Measurements from ENCODE around the gene CPED1. TPM values are rescaled to one million over a fixed set of nuclear protein-coding genes. Genes with fewer than 3 reads are reported as not detected.

CPED1 gene
- total and polyA plus RNA-seq, 11 donors = 3.6 to 51.2 (median 24.8) TPM

DNA sequence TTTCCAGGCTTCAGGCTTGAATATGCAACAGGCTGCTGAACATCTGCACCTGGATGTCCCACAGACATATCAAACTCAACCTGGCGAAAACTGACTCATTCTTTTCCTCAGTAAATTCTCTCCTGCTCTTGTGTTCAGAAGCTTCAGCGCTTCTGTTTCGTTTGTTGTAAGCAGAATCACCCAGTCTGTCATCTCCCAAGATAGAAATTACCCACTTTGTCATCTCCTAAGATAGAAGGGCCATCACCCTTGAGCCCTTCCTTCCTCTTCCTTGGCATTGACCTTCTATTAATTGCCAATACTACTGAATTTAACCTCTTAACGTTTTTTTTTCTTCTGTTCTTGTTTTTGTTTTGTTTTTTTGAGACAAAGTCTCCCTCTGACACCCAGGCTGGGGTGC, 59.7 kb downstream of the CPED1 start:
- no peak overlapping the region for H3K4me3 ChIP-seq
- H3K9me3 ChIP-seq = no peaks in the 10 kb centered on the region
- H3K27me3 ChIP-seq = no peaks in the 10 kb centered on the region
- ATAC-seq = no peak
- intact Hi-C loops (cut with DNase I) = no loop called here
- TF ChIP-seq, protein P1, sequence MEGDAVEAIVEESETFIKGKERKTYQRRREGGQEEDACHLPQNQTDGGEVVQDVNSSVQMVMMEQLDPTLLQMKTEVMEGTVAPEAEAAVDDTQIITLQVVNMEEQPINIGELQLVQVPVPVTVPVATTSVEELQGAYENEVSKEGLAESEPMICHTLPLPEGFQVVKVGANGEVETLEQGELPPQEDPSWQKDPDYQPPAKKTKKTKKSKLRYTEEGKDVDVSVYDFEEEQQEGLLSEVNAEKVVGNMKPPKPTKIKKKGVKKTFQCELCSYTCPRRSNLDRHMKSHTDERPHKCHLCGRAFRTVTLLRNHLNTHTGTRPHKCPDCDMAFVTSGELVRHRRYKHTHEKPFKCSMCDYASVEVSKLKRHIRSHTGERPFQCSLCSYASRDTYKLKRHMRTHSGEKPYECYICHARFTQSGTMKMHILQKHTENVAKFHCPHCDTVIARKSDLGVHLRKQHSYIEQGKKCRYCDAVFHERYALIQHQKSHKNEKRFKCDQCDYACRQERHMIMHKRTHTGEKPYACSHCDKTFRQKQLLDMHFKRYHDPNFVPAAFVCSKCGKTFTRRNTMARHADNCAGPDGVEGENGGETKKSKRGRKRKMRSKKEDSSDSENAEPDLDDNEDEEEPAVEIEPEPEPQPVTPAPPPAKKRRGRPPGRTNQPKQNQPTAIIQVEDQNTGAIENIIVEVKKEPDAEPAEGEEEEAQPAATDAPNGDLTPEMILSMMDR (IDR thresholded peaks at IDR 0.05) = no peak
- TF ChIP-seq POLR2A (IDR thresholded peaks at IDR 0.05) = no peak
- peaks cover 0 to 38% (median 16%) of the 10 kb centered on the region in 12 donors for H3K4me1 ChIP-seq
- WGBS, 4 donors = 55 to 67% (median 61%) methylated on average over 4 of the region's 4 CpGs
- no peak overlapping the region for H3K27ac ChIP-seq
- H3K36me3 ChIP-seq = peaks cover 0 to 35% (median 8%) of the 10 kb centered on the region in 9 donors
- DNase-seq = no peak

DNA sequence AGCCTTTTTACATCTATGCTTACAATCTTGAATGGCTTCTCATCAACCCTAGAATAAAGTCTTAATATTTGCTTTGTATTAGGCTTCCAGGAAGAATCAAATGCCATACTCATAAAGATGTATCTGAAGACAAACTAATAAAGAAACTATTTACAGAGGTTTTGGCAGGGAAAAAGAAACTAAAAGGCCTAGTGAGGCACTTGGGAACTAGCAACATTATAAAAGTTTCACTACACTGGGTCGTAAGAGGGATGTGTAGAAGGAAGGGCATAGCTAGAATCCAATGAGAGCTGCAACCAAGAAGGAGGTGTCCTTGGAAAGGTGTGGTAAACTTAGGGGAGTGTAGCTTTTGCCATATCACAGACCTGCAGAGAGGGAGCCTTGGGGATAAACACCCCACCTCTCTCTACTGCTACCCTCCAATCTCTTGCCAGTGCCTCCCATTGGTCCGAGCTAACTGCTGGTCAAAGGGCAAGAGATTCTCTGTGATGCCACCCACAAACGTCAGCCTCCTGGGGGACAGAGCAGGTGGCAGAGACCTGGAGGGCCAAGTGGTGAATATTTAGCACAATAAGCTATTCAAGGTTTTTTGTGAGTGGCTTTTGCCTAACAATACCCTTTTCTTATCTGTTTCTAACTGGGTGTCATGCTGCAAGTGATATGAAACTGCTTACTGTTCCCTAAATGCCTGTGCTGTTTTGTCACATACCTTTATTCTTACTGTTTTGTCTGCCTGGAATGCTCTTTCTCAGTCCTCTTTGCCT, 60.7 kb downstream of the CPED1 start:
- ATAC-seq (no peak), DNase-seq (no peak)
- Histone ChIP-seq H3K27me3 (no peaks in the 10 kb centered on the region), H3K4me3 (no peak overlapping the region), H3K36me3 (peaks cover 0 to 35% (median 8%) of the 10 kb centered on the region in 9 donors), H3K9me3 (no peaks in the 10 kb centered on the region), H3K27ac (peak overlapping the region in 1 of 12 donors; percentile 25), H3K4me1 (peaks cover 0 to 31% (median 16%) of the 10 kb centered on the region in 12 donors)
- TF ChIP-seq, protein P1 (IDR thresholded peaks at IDR 0.05) = no peak
- no peak for TF ChIP-seq POLR2A (IDR thresholded peaks at IDR 0.05)
- intact Hi-C loops (cut with DNase I) = no loop called here
- WGBS, 4 donors = 69 to 85% (median 83%) methylated on average over 3 of the region's 3 CpGs

DNA sequence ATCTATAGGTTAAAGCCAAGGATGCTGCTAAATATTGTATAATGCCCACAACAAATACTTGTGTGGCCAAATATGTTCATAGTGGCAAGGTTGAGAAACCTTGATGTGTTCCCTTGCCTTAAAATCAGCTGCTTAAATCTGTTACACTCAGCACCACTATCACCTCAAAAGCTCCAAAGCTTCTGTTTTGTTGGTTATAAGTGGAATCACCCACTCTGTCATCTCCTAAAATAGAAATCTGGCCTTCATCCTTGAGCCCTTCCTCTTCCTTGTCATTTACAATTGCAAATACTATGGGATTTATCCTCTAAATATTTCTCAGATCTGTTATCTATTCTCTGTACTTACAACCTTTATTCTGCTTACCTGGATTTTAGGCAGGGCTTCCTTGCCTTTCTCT, 61.4 kb downstream of the CPED1 start:
- H3K9me3 ChIP-seq = no peaks in the 10 kb centered on the region
- DNase-seq (no peak), ATAC-seq (no peak)
- peaks cover 0 to 24% (median 13%) of the 10 kb centered on the region in 12 donors for H3K4me1 ChIP-seq
- intact Hi-C loops (cut with DNase I) = no loop called here
- H3K27me3 ChIP-seq = no peaks in the 10 kb centered on the region
- no peak for TF ChIP-seq POLR2A (IDR thresholded peaks at IDR 0.05)
- TF ChIP-seq, protein P1 (IDR thresholded peaks at IDR 0.05) = no peak
- H3K36me3 ChIP-seq = peaks cover 0 to 35% (median 8%) of the 10 kb centered on the region in 9 donors
- H3K4me3 ChIP-seq = no peak overlapping the region
- H3K27ac ChIP-seq = no peak overlapping the region

DNA sequence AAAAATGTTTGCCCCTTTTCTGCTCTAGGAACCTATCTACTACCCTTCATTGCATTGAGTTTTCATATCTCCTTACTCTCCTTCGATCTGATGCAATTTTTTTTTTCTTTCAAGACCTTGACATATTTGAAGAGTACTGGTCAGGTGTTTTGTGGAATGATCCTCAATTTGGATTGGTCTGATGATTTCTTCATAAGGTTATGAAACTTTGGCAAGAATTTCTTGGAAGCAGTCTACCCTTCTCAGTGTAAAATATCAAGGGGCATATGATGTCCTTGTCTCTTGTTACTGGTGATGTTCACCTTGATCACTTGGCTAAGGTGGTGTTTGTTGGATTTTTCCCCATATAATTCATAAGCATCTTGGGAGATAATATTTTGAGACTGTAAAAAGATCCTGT, 64.7 kb downstream of the CPED1 start:
- intact Hi-C loops (cut with DNase I) = no loop called here
- DNase-seq = no peak
- 91 to 96% (median 94%) methylated on average over 1 of the region's 1 CpG for WGBS, 4 donors
- Histone ChIP-seq H3K36me3 (peaks cover 0 to 22% (median 5%) of the 10 kb centered on the region in 9 donors), H3K4me1 (peaks cover 0 to 12% (median 5%) of the 10 kb centered on the region in 12 donors), H3K4me3 (no peak overlapping the region), H3K27ac (no peak overlapping the region), H3K27me3 (no peaks in the 10 kb centered on the region), H3K9me3 (no peaks in the 10 kb centered on the region)
- ATAC-seq = no peak
- TF ChIP-seq, protein P1 (IDR thresholded peaks at IDR 0.05) = no peak
- TF ChIP-seq POLR2A (IDR thresholded peaks at IDR 0.05) = no peak
